GM19099 (cell line): Measurements from ENCODE around the gene E2F3.

ENCODE experiments used
- POLR2A ChIP-seq: IDR thresholded peaks from 3 replicates; pipeline ENCODE4 v1.6.1; 2011; ENCODE audit warnings: low read depth; ENCODE audit not compliant: insufficient read length; ENCODE audit errors: extremely low read depth

E2F3 gene

GRCh38 chr6:20498041-20498385 is 96.3 kb downstream of the E2F3 start:
- TF ChIP-seq POLR2A: no peak

DNA sequence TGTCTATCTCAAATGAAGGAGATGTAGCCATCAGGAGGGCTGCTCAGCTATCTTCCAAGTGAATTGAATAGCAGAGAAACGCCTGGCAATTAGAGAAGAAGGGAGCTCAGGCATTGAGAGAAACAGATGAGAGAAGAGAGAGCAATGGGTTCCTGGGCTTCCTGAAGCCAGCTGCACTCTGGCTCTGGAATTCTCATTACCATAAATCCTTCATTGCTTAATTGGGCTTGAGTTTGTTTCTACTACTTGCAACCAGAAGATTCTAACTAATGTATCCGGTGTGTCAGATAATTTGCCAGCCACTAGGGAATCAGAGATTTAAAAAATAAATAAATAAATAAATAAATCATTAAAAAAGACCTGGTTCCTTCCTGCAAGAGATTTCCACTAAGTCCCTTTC is 107.5 kb downstream of the E2F3 start:
- no peak for TF ChIP-seq POLR2A

GRCh38 chr6:20511852-20512251 is 110.2 kb downstream of the E2F3 start:
- TF ChIP-seq POLR2A: no peak

DNA sequence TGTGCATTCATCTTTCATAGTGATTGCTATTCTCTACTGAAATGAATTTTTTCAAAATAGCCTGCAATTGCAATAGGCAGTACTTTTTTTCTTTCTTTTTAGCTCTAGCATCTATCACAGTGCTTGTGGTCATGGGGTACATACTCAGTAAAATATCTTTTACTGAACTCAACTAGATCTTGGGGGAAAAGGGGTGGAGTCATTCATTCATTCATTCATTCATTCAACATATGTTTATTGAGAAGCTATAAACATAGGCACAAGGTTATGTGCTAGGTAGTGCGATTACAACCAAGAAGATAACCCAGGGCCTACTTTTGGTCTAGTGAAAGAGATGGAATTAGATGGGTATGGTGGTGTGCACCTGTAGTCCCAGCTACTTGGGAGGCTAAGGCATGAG is 131.2 kb downstream of the E2F3 start:
- TF ChIP-seq POLR2A: no peak

- no peak for TF ChIP-seq POLR2A
Measured at GRCh38 chr6:20533746-20534294, 132.1 kb downstream of the E2F3 start.

- TF ChIP-seq POLR2A: peak; percentile 88
Measured at GRCh38 chr6:20534295-20535262, 132.9 kb downstream of the E2F3 start, which contains the start of gene CDKAL1. CDKAL1 (plus strand) TSS chr6:20534457; CDS start chr6:20546351, 11,894 bp downstream.

DNA sequence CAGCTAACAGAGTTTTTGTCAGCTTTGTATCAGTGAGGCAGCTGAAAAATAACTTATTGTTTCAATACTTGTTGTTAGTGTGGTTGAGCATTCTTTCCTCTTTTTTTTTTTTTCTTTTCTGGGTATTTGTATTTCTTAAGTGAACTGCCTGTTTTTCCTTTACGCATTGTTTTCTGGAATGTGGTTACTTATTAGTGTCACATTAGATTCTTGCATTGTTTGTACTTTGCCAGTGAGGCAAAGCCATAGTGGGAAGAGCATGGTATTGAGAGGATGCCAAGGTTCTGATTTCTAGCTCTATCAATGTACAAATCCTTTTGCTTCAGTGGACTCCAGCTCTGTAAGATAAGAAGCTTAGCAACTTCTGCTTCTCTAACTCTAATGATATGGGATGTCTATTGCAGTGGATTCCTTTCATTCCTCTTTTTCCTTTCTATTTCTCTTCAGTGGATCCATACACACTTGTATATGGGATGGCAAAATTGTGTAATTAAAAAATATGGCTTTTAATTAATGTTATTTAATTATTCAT is 136.5 kb downstream of the E2F3 start:
- TF ChIP-seq POLR2A: no peak

- TF ChIP-seq POLR2A: no peak
Measured at GRCh38 chr6:20538907-20539306, 137.2 kb downstream of the E2F3 start.

DNA sequence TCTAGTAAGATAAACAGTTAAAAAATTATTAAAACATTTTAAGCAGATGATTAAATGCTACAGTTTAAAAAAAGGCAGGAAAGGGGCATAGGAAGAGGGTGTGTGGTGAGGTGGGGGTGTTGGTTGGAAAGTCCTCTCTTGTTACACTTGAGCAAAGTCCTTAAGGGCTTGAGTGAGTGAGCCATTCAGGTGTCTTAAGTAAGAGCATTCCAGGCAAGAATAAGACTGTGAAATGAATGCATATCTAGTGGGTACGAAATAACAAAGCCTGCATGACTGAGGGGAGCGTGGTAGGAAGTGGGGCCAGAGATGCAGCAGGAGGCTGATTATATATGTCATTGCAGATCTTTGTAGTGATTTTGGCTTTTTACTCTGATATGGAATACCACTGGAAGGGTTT is 137.7 kb downstream of the E2F3 start:
- TF ChIP-seq POLR2A: no peak

DNA sequence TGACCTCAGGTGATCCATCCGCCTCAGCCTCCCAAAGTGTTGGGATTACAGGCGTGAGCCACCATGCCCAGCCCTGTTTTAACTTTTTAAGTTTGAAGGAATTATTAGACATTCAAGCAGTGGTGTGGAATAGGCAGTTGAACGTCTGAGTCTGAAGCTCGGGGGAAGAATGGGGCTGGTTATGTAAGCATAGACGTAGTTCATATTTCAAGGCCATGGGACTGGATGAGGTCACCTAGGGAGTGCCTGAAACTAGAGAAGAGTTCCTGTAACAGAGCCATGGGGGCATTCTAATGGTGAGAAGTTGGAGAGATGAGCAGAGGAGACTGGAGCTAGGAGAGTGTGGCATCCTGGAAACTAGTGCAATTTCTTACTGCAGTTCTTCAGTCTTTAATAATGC is 139.0 kb downstream of the E2F3 start:
- TF ChIP-seq POLR2A: no peak

GRCh38 chr6:20541382-20541781 is 139.7 kb downstream of the E2F3 start:
- TF ChIP-seq POLR2A: no peak

DNA sequence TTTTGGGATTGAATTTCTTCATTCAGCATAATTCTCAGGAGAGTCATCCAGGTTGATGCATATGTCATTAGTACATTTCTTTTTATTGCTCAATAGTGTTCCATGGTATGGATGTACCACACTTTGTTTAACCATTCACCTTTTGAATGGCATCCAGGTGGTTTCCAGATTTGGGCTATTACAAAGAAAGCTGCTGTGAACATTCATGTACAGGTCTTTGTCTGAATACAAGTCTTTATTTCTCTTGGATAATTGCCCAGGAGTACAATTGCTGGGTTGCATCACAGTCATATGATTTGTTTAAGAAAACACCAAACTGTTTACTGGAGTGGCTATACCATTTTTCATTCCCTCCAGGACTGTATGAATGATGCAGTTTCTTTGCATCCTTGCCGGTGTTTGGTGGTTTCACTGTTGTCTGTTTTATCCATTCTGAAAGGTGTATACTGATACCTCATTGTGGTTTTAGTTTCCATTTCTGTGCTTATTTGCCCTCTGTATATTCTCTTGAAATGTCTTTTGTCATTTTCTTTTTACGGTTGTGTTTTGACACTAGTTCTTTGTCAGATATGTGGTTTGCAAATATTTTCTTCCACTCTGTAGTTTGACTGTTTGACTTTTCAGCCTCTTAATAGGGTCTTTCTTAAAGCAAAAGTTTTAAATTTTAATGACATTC is 141.4 kb downstream of the E2F3 start:
- TF ChIP-seq POLR2A: no peak
